ENCODE results near the gene VIL1.

DNA sequence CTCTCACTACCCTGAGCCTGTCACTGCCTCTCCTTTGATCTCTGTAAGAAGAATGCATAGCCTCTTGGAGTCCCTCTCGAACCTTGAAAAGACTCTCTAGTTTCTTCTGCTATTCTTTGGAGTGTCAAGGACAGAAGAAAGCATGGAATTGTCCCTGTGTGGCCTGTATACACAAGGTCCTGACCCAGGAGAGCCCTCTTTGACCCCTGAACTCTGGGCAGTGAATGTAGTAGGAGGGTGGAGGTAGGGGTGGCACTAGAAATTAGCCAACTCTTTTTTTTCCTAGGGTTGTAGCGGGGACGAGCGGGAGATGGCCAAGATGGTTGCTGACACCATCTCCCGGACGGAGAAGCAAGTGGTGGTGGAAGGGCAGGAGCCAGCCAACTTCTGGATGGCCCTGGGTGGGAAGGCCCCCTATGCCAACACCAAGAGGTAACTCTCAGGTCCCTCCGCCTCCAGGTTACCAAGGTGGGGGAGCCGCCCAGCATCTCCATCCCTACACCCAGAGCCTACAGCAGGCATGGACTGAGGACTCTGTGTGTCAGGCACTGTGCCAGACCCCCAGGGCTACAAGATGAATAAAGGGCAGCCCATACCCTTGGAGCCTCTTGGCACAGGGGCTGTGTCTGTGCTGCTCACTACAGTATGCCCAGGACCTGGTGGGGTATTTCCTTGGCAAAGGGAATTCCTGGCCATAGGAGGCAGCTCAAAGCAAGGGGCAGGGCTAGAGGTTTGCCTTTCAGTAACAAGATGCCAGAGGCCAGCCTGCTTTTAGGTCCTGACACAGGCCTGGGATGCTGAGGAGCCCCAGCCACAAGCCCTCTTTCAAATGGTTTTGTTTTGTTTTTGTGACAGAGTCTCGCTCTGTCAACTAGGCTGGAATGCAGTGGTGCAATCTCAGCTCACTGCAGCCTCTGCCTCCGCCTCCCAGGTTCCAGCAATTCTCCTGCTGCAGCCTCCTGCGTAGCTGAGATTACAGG is 16.4 kb downstream of the VIL1 start:
- TF ChIP-seq, protein P1, sequence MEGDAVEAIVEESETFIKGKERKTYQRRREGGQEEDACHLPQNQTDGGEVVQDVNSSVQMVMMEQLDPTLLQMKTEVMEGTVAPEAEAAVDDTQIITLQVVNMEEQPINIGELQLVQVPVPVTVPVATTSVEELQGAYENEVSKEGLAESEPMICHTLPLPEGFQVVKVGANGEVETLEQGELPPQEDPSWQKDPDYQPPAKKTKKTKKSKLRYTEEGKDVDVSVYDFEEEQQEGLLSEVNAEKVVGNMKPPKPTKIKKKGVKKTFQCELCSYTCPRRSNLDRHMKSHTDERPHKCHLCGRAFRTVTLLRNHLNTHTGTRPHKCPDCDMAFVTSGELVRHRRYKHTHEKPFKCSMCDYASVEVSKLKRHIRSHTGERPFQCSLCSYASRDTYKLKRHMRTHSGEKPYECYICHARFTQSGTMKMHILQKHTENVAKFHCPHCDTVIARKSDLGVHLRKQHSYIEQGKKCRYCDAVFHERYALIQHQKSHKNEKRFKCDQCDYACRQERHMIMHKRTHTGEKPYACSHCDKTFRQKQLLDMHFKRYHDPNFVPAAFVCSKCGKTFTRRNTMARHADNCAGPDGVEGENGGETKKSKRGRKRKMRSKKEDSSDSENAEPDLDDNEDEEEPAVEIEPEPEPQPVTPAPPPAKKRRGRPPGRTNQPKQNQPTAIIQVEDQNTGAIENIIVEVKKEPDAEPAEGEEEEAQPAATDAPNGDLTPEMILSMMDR (conservative IDR thresholded peaks at IDR 0.05; ENCODE audit: low read depth, low read length) = no peak
- TF ChIP-seq EZH2 (IDR thresholded peaks at IDR 0.05; ENCODE audit: borderline replicate concordance, low read depth, low read length, poor library complexity, severe bottlenecking) = no peak
